NCI-H1092 (cell line): Measurements from ENCODE around the gene LARP1.
"Not testable (repeated sequence)": the region's sequence is repeated elsewhere in the genome, so short reads cannot be mapped to it uniquely, and the experiment has no call there.

ENCODE experiments used
- DNase-seq: peaks from one replicate; lab custom pipeline; 2025; lab: John Stamatoyannopoulos, UW

LARP1 gene

DNA sequence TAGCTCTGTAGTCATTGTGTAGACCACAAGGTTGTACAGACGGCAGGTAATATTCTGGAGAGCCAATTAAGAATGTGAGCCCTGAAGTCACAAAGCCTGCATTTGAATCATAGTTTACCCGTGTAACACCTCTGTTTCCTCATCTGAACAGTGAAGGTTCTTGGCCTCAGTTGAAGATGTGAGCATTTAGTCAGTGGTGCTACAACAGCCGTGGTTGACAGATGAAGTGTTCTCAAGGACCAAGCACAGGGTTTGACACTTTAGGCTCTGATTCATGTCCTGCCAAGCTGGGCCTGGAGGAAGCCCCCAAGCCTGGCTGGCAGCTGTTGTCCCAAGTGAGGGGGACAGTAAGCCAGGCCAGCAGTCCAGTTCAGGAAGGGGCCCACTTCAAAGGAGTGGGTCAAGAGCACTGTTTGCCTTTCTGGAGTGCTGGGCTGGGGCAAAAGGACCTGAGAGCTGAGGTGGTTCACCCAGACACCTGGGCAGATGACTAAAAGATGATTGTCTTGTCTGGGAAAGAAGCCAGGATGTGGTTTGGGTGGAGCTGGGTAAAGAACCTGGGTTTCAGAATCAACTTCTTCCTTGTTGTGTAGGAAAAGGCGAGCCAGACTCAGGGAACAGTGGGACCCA, 74.5 kb downstream of the LARP1 start:
- DNase-seq = no peak

- no peak for DNase-seq
Observed at GRCh38 chr5:154830219-154830595, 75.0 kb downstream of the LARP1 start.

DNA sequence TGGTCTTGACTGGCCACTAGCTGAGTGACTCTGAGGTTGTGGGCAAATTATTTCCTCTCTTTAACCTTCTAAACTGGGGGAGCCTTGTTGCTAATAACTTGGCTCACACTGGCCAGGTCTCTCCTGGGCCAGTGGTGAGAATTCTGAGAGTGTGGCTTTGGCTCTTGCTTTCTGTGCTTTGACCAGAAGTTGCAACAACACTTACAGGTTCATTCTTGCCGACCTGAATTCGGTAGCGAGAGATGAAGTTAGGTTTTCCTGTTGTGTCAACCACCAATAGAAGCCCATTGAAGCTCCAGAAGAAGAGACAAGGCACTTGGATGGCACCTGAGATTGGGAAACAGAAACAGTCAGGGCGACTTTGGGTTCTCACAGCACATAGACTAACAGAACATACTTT, 75.4 kb downstream of the LARP1 start:
- no peak for DNase-seq

GRCh38 chr5:154831451-154831850, 76.3 kb downstream of the LARP1 start:
- DNase-seq = no peak

GRCh38 chr5:154832804-154833203, 77.6 kb downstream of the LARP1 start:
- not testable (repeated sequence) for DNase-seq

DNA sequence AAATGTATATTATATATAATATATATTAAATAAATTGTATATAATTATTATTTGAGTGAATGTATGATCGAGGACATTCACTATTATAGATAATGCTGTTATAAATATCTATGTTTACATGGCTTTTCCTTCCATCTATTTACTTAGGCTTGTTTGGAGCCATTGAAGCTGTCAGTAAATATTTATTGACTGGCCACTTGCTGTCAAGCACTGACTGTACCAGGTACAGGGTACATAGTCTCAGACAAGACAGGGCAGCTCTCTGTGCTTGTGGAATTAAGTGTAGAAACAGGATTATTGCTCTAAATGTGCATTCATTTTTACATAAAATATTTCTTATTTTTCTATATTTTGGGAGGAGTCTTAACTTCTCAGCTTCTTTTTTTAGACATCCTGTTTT, 78.9 kb downstream of the LARP1 start:
- no peak for DNase-seq

- not testable (repeated sequence) for DNase-seq
Observed at GRCh38 chr5:154835701-154836052, 80.5 kb downstream of the LARP1 start.

DNA sequence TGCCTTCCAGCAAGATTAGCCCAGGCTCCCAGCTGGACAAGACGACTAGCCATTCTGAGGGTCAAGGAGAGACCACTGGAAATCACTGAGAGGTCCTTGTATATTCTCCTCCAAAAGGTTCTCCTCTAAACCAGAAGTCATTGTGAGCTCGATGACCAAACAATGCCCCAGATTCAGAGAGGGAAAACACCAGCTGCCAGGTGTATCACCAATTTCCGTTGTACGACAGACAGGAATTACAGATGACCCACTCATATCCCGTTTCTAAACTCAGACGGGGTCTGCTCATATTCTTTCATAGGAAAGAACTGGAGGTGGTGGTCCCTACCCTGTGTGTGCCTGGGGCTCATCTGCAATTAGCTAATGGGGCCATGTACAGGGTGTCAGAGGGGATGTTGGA, 81.0 kb downstream of the LARP1 start:
- DNase-seq = no peak

DNA sequence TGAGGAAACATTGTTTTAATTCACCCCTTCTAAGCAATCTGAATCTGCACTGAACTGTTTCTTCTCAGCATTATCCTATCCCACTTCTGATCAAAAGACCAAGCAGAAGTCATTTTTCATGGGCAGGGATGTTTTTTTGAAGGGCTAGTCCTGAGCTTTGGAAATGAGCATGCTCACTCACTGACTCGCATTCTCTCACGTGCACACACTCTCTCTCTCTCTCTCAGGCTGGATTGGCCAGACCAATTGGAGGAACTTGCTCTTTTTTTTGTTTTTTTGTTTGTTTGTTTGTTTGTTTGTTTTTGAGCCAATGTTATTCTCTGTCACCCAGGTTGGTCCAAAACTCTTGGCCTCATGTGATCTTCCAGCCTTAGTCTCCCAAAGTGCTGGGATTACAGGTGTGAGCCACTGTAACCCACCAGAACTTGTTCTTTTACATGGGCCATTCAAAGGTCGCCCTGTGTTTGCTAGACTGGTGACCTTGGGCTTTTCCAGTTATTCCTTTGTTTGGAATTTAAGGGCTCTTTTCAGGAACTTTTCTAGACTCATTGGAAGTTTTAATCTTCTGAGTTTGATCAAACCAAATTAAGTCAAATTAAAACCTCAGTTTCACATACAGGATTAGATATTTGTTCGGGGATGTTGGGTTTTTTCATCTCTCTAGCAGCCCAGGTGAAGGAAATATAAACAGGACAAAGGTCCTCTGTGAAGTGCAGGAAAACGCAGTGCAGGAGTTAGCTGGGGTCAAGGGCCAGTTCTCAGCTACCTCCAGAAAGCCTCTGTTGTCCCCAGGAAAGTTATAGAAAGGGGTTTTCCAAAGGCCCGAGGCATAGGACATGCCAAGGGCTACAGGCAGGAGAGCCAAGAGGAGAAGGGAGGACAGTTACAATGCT, 82.1 kb downstream of the LARP1 start:
- no peak for DNase-seq

DNA sequence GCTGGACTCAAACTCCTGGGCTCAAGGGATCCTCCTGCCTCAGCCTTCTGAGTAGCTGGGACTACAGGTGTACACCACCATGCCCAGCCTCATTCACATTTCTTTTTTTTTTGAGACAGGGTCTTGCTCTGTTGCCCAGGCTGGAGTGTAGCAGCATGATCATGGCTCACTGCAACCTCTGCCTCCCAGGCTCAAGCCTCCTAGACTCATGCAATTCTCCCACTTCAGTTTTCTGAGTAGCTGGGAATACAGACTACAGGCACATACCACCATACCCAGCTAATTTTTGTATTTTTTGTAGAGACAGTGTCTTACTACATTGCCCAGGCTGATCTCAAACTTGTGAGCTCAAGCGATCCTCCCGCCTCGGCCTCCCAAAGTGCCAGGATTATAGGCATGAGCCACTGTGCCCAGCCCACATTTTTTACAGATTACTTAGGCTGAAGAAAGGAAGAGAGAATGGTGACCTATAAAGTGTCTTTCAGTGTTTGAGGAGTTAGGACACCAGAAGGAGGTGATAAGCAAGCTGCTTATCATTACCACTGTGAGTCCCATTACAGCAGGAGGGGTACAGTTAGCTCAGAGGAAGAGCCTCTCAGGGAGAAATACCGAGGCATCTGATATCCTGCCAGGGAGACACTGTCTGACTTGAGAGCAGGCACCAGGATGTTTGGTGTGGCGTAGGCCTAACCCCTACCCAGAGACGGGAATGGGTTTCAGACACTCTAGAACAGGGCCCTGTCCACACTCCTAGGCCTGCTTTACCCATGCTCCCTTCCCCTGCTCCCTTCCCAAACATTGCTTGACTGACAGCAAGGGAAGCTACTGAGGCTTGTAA, 85.5 kb downstream of the LARP1 start:
- DNase-seq = no peak

DNA sequence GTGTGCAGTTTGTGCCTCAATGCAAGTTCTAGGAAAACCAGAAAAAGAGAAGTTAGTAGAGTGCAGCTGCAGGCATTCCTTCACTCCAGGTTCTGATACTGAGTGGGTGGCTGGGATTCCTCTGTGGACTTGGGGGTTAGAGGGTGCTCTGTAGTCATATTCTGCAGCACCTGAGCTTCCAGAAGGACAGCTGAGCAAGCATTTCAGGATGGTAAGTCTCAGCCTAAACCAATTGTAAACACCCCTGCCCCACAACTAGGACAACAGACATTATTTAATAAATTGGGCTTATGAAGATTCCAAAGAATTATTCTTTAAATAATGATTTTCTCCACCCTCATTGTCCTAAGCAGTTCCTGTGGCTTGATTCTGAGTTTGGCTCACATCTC, 86.1 kb downstream of the LARP1 start:
- no peak for DNase-seq

DNA sequence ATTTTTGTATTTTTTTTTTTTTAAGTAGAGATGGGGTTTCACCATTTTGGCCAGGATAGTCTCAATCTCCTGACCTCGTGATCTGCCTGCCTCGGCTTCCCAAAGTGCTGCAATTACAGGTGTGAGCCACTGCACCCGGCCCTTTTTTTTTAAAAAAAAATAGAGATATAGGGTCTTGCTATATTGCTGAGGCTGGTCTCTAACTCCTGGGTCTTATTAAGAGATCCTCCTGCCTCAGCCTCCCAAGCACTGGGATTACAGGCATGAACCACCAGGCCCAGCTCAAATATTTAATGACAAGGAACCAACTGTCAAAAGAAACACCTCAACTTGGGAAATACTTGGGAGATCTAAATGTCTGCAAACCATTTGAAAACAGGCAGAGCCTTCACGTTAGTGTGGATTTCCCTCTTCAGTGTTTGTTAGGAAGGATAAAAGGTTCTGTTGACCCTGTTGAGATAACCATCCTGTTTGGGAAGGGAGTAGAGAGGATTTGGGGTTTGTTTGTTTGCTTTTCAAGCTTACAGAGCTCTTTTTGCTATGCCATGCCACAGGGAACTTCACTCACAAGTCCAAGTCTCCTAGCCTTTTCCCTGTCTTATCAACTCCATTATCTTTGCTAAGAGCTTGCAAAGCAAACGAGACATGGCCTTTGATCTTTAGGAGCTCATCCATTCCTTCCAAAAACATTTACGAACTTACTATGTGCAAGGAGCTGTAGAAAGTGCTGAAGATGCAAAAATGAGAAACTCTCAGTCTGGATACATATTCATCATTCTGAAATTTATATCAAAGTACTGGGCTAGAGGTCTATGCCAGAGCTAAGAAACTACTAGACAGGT, 87.7 kb downstream of the LARP1 start:
- DNase-seq = no peak

DNA sequence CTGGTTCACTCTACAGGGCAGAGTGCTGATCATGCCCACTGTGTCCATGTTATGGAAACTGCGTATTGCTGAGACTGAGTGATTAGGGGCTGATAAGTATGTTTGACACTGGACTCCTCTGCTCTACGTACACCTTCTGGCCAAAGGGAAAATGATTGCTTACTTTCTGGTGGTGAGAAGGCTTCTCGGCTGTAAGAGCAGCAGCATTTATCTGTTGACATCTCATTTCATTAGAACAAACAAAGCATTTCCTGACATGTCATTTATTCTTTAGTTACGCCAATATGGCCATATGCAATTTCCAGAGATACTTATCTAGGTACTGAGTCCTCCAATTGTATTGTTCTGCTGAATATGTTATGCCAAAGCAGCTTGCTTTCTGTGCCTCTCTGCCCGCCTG, 89.6 kb downstream of the LARP1 start:
- no peak for DNase-seq

DNA sequence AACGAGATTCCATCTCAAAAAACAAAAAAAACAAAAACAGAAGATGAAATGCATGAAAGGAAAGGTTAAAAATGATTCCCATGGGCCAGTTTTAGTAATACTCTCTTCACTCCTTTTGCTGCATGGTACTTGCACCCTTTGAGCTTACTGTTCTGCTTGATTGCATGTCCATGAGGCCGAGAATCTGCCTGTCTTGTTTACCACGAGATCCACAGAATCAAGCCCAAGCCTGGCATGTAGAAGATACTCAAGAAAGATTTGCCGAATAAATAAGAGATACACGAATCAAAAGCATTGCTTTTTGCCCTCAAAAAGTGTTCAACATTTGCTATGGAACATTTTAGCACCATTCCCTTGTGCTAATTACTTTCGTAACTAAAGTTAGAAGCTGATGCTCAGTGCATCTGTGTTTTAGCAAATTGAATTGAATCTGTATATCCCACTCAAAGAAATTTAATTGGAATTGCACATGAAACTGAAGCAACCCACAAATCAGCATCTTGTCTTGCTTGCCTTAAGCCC, 94.1 kb downstream of the LARP1 start:
- DNase-seq = no peak

DNA sequence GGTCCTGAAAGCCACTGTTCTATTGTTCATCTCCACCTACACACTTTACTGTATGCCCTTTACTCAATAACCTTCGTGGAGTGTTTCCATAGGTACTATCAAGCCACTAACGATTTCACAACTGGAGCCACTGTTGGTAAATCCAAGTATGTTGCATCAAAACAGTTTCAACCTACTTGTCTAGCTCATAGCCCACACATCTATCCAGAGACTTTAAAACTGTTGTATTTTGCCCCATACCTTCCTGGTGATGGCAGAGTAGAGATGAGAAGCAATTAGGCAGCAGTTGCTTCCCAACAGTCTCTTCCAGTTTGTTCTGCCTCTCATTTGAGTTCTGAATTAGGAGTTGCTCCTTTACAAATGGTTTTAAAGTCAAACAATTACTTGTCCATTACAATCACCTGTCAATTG, 94.6 kb downstream of the LARP1 start:
- no peak for DNase-seq

GRCh38 chr5:154850255-154851062, 95.3 kb downstream of the LARP1 start, which contains the start of gene FAXDC2:
FAXDC2 (minus strand) TSS chr5:154850603; CDS start chr5:154838178, 12,425 bp downstream.
- DNase-seq = no peak

DNA sequence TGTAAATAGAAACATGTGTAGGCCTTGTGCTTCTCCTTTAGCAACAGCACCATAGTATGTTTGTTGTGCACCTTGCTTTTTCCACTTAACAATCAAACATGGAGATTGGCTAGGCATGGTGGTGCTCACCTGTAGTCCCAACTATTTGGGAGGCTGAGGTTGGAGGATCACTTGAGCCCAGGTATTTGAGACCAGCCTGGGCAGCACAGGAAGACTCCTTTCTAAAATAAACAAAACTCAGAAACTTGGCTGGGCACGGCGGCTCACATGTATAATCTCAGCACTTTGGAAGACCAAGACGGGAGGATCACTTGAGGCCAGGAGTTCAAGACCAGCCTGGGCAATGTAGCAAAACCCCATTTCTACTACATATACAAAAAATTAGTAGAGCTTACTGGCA, 96.2 kb downstream of the LARP1 start:
- no peak for DNase-seq

DNA sequence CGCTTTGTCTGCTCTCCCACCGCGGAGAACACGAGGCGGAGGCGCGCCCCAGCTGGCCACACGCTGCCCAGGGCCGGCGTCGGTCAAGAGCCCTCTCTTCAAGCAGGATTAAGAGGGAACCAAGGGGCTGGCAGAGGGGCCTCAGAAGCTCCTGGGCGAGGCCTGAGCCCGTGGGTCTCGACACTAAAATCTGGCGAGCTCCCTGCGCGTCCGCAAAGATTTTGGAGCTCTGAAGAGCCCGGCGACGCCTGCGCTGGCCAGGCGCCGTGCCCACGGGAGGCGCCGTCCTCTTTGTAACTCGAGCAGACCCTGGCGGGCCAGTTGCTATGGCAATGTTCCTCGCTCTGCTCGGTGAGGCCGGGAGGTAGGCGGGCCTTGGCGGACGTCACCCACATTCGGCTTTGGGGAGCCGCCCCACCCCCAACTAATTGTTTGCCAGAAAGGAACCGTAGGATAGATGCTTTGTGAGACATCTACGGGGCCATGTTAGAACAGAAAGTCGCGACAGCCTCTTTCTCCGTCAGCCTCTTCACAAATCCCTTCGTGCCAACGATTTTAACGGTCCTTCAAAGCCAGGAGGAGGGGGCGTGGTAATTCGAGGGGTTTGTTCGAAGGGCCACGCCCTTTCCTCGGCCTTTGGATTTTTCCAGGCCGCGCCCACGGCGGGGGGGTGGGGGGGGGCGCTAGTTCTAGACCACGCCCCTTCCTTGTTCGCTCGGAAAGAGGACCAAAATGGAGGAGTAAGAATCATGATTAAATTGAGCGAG, 102.5 kb downstream of the LARP1 start:
- DNase-seq = peak; percentile 94

DNA sequence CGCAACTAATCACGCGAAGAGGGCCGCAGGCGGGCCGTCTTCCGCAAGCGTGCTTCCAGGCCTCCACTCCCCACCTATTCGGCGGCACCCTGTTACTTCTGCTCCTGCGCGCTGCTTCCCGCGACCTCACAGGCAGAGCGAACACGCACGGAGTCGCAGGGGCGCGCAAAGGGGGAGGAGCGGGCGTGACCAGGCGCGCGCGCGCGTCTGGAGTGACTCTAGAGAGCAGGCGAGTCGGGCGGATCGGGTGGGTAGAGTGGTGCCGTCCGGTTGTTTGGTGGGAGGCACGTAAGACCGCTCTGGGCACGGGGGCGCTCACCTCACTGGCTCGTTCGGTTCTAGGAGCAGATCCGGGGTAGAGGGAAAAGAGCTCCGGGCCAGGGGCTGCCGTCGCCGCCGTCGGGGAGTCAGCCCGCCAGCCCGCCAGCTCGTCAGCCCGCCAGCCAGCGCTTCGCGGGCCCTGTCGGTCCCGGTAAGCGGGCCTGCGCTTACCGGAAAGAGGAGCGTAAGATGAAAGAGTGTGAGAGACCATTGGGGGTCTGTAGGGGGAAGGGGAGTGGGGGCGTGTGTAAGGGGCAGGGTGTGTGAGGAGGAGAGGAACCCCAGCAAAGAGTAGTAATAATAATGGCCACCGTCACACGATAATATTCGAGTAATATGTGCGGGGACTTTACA, 103.3 kb downstream of the LARP1 start, which contains the start of gene CNOT8:
TSS of gene CNOT8 (plus strand) at position 331 of the 675 bp plus-strand sequence. CDS start 4,652 bp downstream, outside the sequence.
- peak; percentile 94 for DNase-seq
